GM18861 (cell line): ENCODE measurements around the gene HMG20A.

Experiments used
- ATAC-seq: cut with Tn5 transposase; IDR thresholded peaks from one replicate; pipeline ENCODE4 v1.9.1; 2021; ENCODE audit not compliant: unreplicated experiment

HMG20A gene

GRCh38 chr15:77420610-77421369 is at the start of gene HMG20A:
Gene HMG20A (plus strand): TSS chr15:77420888. CDS start chr15:77458408, 37,520 bp downstream.
- peak; percentile 30 for ATAC-seq

GRCh38 chr15:77371850-77372563 is 48.7 kb upstream of the HMG20A start:
- no peak for ATAC-seq

GRCh38 chr15:77373441-77373840 is 47.2 kb upstream of the HMG20A start:
- no peak for ATAC-seq

GRCh38 chr15:77375133-77375532 is 45.6 kb upstream of the HMG20A start:
- ATAC-seq: no peak

- ATAC-seq: no peak
Measured at GRCh38 chr15:77376770-77377169, 43.9 kb upstream of the HMG20A start.

GRCh38 chr15:77380033-77380432 is 40.7 kb upstream of the HMG20A start:
- no peak for ATAC-seq

- no peak for ATAC-seq
Measured at GRCh38 chr15:77384086-77384485, 36.6 kb upstream of the HMG20A start.

- no peak for ATAC-seq
Measured at GRCh38 chr15:77384589-77385359, 35.9 kb upstream of the HMG20A start.

- no peak for ATAC-seq
Measured at GRCh38 chr15:77386626-77387025, 34.1 kb upstream of the HMG20A start.

- ATAC-seq: no peak
Measured at GRCh38 chr15:77387365-77388105, 33.2 kb upstream of the HMG20A start.

GRCh38 chr15:77391372-77391951 is 29.2 kb upstream of the HMG20A start:
- no peak for ATAC-seq

GRCh38 chr15:77392762-77393470 is 27.8 kb upstream of the HMG20A start:
- ATAC-seq: no peak

GRCh38 chr15:77393471-77393840 is 27.2 kb upstream of the HMG20A start:
- no peak for ATAC-seq

GRCh38 chr15:77395013-77395774 is 25.5 kb upstream of the HMG20A start:
- ATAC-seq: no peak

GRCh38 chr15:77396692-77397091 is 24.0 kb upstream of the HMG20A start:
- no peak for ATAC-seq

GRCh38 chr15:77398927-77399326 is 21.8 kb upstream of the HMG20A start:
- no peak for ATAC-seq

- no peak for ATAC-seq
Measured at GRCh38 chr15:77400258-77400657, 20.4 kb upstream of the HMG20A start.

GRCh38 chr15:77402740-77403379 is 17.8 kb upstream of the HMG20A start:
- ATAC-seq: no peak
